ENCODE results near the gene GTSF1L. TPM values are rescaled to one million over a fixed set of nuclear protein-coding genes. Genes with fewer than 3 reads are reported as not detected.

Gene GTSF1L
- total and polyA plus RNA-seq, 2 of the 4 experiments (the other 2 are of a cell fraction), result not detected

GRCh38 chr20:43681468-43681942, 45.3 kb downstream of the GTSF1L start:
- H3K4me1 ChIP-seq (ENCODE audit: control insufficient read depth, insufficient read depth, low read length), result no peaks in the 10 kb centered on the region
- dilution Hi-C loops (cut with HindIII; ENCODE audit: low sequenced_read_pairs, unreplicated experiment) (no loop called here), intact Hi-C loops (cut with micrococcal nuclease) (no loop called here), in situ Hi-C loops (cut with MboI; ENCODE audit: low sequenced_read_pairs) (no loop called here)
- H2BK5ac ChIP-seq (ENCODE audit: low read depth, low read length, poor library complexity, severe bottlenecking), result no peak overlapping the region
- H4K91ac ChIP-seq (ENCODE audit: insufficient read depth, low read depth, low read length), result no peak overlapping the region
- peaks cover 0 to 10% of the 10 kb centered on the region in 2 experiments; a peak in 2 of 4 replicates for H3K79me1 ChIP-seq (ENCODE audit: low read depth in 1 of 2, low read length in 2 of 2)
- no peak overlapping the region for H2AK9ac ChIP-seq (replicated peaks; ENCODE audit: low read depth, low read length, poor library complexity)
- no peaks in the 10 kb centered on the region for H3K9me3 ChIP-seq (ENCODE audit: control insufficient read depth, insufficient read depth, low read length)
- CTCF ChIA-PET, result interaction anchor here (1.2 to 1.6 kb wide), 2 partner anchors 10 to 143 kb away, joined by 3 to 4 read pairs; no protein-coding TSS in a partner anchor
- H3K4me3 ChIP-seq (ENCODE audit: insufficient read depth, low read depth, low read length), result no peak overlapping the region
- H3K36me3 ChIP-seq (ENCODE audit: control insufficient read depth, insufficient read depth, low read length), result no peaks in the 10 kb centered on the region; the same call in 1 of the 2 replicates
- TF ChIP-seq CEBPB (IDR thresholded peaks at IDR 0.05; ENCODE audit: low read depth, low read length) (no peak), RCOR1 (IDR thresholded peaks at IDR 0.05; ENCODE audit: insufficient replicate concordance, low read length) (no peak), BHLHE40 (IDR thresholded peaks at IDR 0.05; ENCODE audit: low read depth, low read length) (no peak), MAFK (IDR thresholded peaks at IDR 0.05; ENCODE audit: low read depth, low read length) (no peak), USF2 (IDR thresholded peaks at IDR 0.05; ENCODE audit: low read depth, low read length) (no peak), MAZ (IDR thresholded peaks at IDR 0.05; ENCODE audit: borderline replicate concordance, low read depth, low read length) (no peak), ELK1 (IDR thresholded peaks at IDR 0.05; ENCODE audit: borderline replicate concordance, low read depth, low read length) (no peak), NFE2L2 (IDR thresholded peaks at IDR 0.05; ENCODE audit: low read depth, low read length) (no peak), MXI1 (IDR thresholded peaks at IDR 0.05; ENCODE audit: borderline replicate concordance, low read depth, low read length) (no peak), CHD1 (IDR thresholded peaks at IDR 0.05; ENCODE audit: low read depth, low read length) (no peak), POLR2A (IDR thresholded peaks at IDR 0.05; ENCODE audit: low read depth, low read length) (no peak), CTCF (conservative IDR thresholded peaks at IDR 0.05; ENCODE audit: low read depth, low read length) (no peak), RAD21 (IDR thresholded peaks at IDR 0.05; ENCODE audit: low read length) (no peak)
- no peak overlapping the region for H3K9ac ChIP-seq (ENCODE audit: low read depth, low read length)
- no peak overlapping the region for H2BK20ac ChIP-seq (ENCODE audit: low read depth, low read length)
- H2BK120ac ChIP-seq (ENCODE audit: low read depth, low read length), result no peak overlapping the region
- ATAC-seq (ENCODE audit: low read depth) (no peak), DNase-seq (no peak)
- H3K14ac ChIP-seq (replicated peaks; ENCODE audit: low read depth, low read length), result no peak overlapping the region
- POLR2A ChIA-PET (ENCODE audit: unreplicated experiment), result no interaction called here
- H3K18ac ChIP-seq (ENCODE audit: low read depth, low read length), result no peak overlapping the region
- H3K27ac ChIP-seq (ENCODE audit: insufficient read depth, low read length), result no peak overlapping the region
- H3K4me2 ChIP-seq (ENCODE audit: low read depth, low read length), result no peak overlapping the region
- H3K27me3 ChIP-seq (ENCODE audit: control insufficient read depth, insufficient read depth, low read length), result no peaks in the 10 kb centered on the region
- no peak overlapping the region for H4K8ac ChIP-seq (ENCODE audit: low read depth in 2 of 2, low read length in 2 of 2)
- no peak overlapping the region for H3K56ac ChIP-seq (ENCODE audit: extremely low read depth, insufficient read depth, low read length)
- H2AFZ ChIP-seq (replicated peaks; ENCODE audit: low read length, poor library complexity), result no peak overlapping the region
- H2AK5ac ChIP-seq (ENCODE audit: low read depth, low read length), result no peak overlapping the region
- BruUV-seq (replicated peaks), result no TSS peak
- H4K5ac ChIP-seq (ENCODE audit: low read depth, low read length), result no peak overlapping the region
- no peak overlapping the region for H3K23ac ChIP-seq (ENCODE audit: low read depth, low read length)
- no peaks in the 10 kb centered on the region for H4K20me1 ChIP-seq (ENCODE audit: insufficient read depth, low read length)
- WGBS, 2 experiments (ENCODE audit: extremely low coverage in 2 of 2, insufficient read length in 1 of 2), result 89% methylated on average over 5 of the region's 8 CpGs; no CpG with 5 or more reads in 1 of the 2 experiments
- H3K4ac ChIP-seq (ENCODE audit: low read depth, low read length), result no peak overlapping the region
- H3K9me1 ChIP-seq (ENCODE audit: insufficient read depth, low read length), result peaks cover 7% of the 10 kb centered on the region; the same call in 1 of the 2 replicates
- H2BK15ac ChIP-seq (ENCODE audit: low read depth, low read length), result no peak overlapping the region

Measured in IMR-90 (cell line).